Stimulated activated CD4-positive, alpha-beta T cell treated with anti-CD3 and anti-CD28 coated beads, Interleukin-15, amount 100 ng/mL, for 48 hours (primary cell): ENCODE data around the gene P2RY14.
A peak's percentile ranks its signal among the peaks of the same experiment; 100 is the strongest.
"Not testable (repeated sequence)": the region's sequence is repeated elsewhere in the genome, so short reads cannot be mapped to it uniquely, and the experiment has no call there.

Experiments used
- DNase-seq, 2 donors: peaks; one replicate each; pipeline ENCODE4 v3.0.0-alpha.2; 2020; ENCODE audit warnings: low read depth in 2 of 2

Gene P2RY14

GRCh38 chr3:151262871-151263525 lies 15.3 kb downstream of the P2RY14 start:
- no peak for DNase-seq

GRCh38 chr3:151259664-151260063 lies 18.7 kb downstream of the P2RY14 start:
- no peak for DNase-seq

GRCh38 chr3:151256749-151257148 lies 21.6 kb downstream of the P2RY14 start:
- DNase-seq, result no peak

GRCh38 chr3:151248772-151249337 lies 29.5 kb downstream of the P2RY14 start:
- DNase-seq, result no peak

GRCh38 chr3:151242006-151242405 lies 36.3 kb downstream of the P2RY14 start:
- not testable (repeated sequence) for DNase-seq

- no peak for DNase-seq
Measured at GRCh38 chr3:151236736-151237135, 41.6 kb downstream of the P2RY14 start.

GRCh38 chr3:151236316-151236715 lies 42.0 kb downstream of the P2RY14 start:
- no peak for DNase-seq

- DNase-seq, result no peak
Measured at GRCh38 chr3:151234825-151235224, 43.5 kb downstream of the P2RY14 start.

- DNase-seq, result no peak
Measured at GRCh38 chr3:151232991-151233390, 45.4 kb downstream of the P2RY14 start.

GRCh38 chr3:151232403-151232802 lies 45.9 kb downstream of the P2RY14 start:
- not testable (repeated sequence) for DNase-seq

- DNase-seq, result no peak
Measured at GRCh38 chr3:151230646-151231045, 47.7 kb downstream of the P2RY14 start.

GRCh38 chr3:151228666-151229040 lies 49.7 kb downstream of the P2RY14 start:
- DNase-seq, result no peak

- peak; percentile 63 to 73 for DNase-seq
Measured at GRCh38 chr3:151227807-151228665, 50.3 kb downstream of the P2RY14 start.

- DNase-seq, result no peak
Measured at GRCh38 chr3:151227266-151227806, 51.0 kb downstream of the P2RY14 start.

- no peak for DNase-seq
Measured at GRCh38 chr3:151226825-151227224, 51.5 kb downstream of the P2RY14 start.

- no peak for DNase-seq
Measured at GRCh38 chr3:151226088-151226563, 52.2 kb downstream of the P2RY14 start.

- DNase-seq, result no peak
Measured at GRCh38 chr3:151225040-151225975, 53.0 kb downstream of the P2RY14 start.

- no peak for DNase-seq
Measured at GRCh38 chr3:151224268-151224866, 54.0 kb downstream of the P2RY14 start.

GRCh38 chr3:151219056-151219455 lies 59.3 kb downstream of the P2RY14 start:
- DNase-seq, result no peak

- DNase-seq, result no peak
Measured at GRCh38 chr3:151218136-151218535, 60.2 kb downstream of the P2RY14 start.
